Endothelial cell of umbilical vein (primary cell): ENCODE results near the gene CDK10.

Experiments used
- CTCF ChIP-seq, 2 donors: IDR thresholded peaks; 1 replicate in 1 of 2; 2 replicates in 1 of 2; pipeline ENCODE4 v1.5.1; 2011; ENCODE audit warnings: low read length in 2 of 2, mild to moderate bottlenecking in 2 of 2, moderate library complexity in 2 of 2, control low read depth in 1 of 2, inconsistent platforms in 1 of 2, low read depth in 1 of 2; ENCODE audit not compliant: insufficient read depth in 1 of 2; ENCODE audit errors: extremely low read depth in 1 of 2
- EZH2 ChIP-seq: IDR thresholded peaks from 2 replicates; pipeline ENCODE4 v1.6.1; 2012; ENCODE audit warnings: borderline replicate concordance, low read depth, mild to moderate bottlenecking, moderate library complexity, low read length, inconsistent platforms; ENCODE audit not compliant: severe bottlenecking
- JUN ChIP-seq: IDR thresholded peaks from 2 replicates; pipeline ENCODE4 v1.6.1; 2011; ENCODE audit warnings: borderline replicate concordance, low read depth; ENCODE audit not compliant: insufficient read length, insufficient read depth
- MAX ChIP-seq: IDR thresholded peaks from 2 replicates; pipeline ENCODE4 v1.6.1; 2011; ENCODE audit not compliant: insufficient read depth, insufficient read length
- POLR2A ChIP-seq: IDR thresholded peaks from 2 replicates; pipeline ENCODE4 v1.6.1; 2012; ENCODE audit warnings: low read depth, mild to moderate bottlenecking, control low read depth, low read length
- POLR2AphosphoS5 ChIP-seq: IDR thresholded peaks from 2 replicates; pipeline ENCODE4 v1.6.1; 2012; ENCODE audit warnings: low read depth, mild to moderate bottlenecking, control low read depth, low read length, moderate library complexity; ENCODE audit not compliant: insufficient read depth

DNA sequence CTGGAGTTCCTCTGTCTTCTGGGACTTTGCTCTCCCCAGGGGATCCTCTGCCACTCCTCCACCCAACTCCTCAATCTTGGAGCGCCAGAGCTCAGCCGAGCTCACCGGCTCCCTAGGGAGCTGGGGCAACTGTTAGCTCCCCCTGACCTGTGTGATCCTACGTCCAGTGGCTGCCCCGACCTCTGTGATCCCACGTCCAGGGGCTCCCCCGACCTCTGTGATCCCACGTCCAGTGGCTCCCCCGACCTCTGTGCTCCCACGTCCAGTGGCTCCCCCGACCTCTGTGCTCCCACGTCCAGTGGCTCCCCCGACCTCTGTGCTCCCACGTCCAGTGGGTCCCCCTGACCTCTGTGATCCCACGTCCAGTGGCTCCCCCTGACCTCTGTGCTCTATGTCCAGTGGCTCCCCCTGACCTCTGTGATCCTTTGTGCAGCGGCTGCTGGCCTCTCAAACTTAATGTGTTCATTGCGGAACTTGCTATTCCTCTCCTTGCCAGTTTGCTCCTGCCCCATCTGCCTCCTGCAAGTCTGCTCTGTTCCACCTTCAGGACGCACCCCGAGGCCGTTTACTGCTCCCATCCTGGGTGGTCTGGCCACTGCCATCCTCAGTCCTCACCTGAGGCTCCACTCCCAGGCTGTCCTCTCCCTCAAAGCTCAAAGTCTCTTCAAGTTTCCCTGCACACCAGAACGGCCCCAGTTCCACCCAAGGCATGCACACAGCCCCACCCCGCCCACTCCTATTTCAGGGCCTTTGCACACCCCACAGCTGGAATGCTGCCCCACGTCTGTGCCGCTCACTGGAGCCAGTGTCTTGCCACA lies 31.4 kb downstream of the CDK10 start:
- TF ChIP-seq CTCF (IDR thresholded peaks at IDR 0.05; ENCODE audit: extremely low read depth in 1 of 2, insufficient read depth in 1 of 2, low read depth in 1 of 2, low read length in 2 of 2), result no peak
- TF ChIP-seq POLR2A, result no peak
- no peak for TF ChIP-seq POLR2AphosphoS5
- TF ChIP-seq EZH2, result no peak
- no peak for TF ChIP-seq JUN
- no peak for TF ChIP-seq MAX
